Midbrain (tissue), 1 donor: ENCODE measurements around the gene INTS3.
"Not testable (repeated sequence)": the region's sequence is repeated elsewhere in the genome, so short reads cannot be mapped to it uniquely, and the experiment has no call there.

ENCODE experiments used
- DNase-seq: peaks from one replicate; lab custom pipeline; 2025; lab: John Stamatoyannopoulos, UW

The INTS3 gene

DNA sequence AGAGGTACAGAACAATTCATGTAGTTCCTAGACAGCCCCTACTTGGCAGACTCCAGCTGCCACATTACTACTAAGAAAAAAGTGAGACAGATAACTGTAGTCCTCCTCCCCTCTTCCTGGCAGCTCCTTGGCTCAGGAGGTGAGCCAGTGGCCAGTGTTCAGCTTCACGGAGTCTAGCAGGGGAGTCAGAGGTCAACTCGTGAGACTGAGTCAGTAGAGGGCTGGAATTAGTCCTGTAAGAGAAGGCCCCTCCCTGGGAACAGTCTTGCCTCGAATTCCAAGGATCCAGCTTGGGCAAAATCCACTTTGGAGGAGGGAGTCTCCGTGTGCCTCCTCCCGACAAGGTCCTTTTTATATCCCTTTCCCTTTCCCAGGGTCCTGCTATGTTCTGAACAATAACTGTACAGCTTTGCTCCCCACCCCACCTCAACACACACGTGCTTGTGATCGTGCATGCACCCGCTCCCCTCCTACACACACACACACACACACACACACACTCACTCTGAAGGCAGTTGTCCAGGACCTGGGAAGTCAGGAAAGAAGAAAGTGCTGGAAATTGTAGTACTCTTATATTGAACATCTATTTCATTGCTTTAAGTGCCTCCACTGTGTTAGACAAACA lies 24.8 kb downstream of the INTS3 start:
- no peak for DNase-seq

DNA sequence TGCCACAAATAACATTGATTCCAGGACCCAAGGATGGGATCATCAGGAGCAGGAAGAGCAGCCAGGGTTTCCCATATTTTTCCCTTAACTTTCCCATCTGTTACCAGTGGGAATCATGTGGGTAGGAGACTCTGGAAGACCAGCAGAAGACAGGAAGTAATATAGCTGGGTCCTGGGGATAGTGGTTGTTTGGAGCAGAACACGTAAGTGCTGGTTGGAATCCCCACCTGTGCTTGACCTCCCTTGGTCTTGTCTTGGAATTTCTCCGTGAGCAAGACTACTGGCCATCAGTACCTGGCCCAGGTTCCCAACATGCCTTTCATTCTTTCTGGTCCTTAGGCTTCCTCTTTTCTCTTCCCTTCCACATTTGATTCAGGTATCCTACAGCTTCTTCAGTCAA lies 26.4 kb downstream of the INTS3 start:
- no peak for DNase-seq

DNA sequence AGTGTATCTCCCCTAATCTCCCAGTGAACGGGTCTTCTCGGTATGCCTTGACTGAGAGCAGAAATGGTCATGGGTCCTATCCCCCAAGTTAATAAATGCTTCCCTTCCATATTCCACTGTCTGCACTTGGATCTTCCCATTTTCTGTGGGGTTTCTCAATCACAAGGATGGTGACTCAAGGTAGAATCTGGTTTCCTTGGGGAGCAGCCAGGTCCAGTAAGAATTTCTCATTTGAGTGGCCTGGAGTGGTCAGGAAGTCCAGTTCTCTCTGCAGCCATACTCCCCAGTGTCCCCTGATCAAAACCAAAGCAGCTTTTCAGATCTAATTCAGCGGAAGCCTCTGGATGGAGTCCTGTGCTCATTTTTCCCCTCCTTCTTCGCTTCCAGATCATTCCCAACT lies 32.6 kb downstream of the INTS3 start:
- DNase-seq: no peak

DNA sequence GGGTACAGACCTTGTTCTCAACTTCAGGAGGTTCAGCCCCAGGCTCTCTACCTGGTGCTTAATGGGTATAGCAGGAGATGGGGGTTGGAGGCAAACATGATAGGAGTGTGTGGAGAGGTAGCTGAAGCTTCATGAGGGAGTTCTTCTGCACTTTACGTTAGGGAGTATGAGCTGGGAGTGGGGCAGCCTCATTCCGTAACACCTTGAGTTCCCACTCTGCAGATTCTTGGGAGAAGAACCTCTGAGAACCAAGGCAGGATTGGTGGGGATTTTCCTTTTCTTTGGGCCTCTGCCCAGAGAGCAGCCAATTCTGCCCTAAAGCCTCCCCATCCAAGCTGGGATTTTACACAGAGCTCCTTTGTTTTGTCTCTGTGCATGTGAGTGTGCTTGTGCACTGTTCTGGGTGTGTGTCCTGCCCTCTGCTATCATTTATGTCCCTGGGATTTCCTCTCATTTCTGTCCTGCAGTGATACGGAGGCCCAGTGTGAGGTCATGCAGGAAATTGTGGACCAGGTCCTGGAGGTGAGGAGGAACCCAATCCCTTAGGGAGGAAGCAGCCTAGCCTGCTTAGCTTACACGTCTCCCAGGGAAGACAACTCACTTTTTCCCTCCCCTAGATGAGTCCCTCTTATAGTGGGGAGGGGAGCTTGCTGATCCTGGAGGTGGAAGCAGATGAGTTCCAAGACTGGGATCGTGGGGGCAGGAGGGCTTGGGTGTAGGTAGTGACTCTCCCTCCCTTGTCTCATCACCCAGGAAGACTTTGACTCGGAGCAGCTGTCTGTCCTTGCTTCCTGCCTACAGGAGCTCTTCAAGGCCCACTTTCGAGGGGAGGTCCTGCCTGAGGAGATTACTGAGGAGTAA lies 35.7 kb downstream of the INTS3 start:
- peak; percentile 7 for DNase-seq

DNA sequence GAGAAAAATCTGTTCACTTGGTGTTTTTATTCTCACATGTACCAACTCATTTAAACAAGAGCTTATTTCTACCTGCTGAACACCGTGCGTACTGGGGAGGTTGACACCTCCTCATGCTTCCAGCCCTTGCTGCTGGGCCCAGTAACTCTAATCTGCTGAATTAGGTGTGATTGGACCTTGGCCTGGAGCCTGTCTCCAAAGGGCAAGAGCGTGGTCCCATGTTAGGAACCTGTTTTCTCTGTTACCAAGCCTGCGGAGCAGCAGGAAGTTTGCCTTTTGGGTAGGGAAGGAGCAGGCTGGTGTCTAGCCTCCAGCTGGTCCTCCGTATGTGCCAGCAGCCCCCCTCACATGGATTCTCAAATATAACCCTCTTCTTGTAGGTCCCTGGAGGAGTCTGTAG lies 36.5 kb downstream of the INTS3 start:
- DNase-seq: no peak

DNA sequence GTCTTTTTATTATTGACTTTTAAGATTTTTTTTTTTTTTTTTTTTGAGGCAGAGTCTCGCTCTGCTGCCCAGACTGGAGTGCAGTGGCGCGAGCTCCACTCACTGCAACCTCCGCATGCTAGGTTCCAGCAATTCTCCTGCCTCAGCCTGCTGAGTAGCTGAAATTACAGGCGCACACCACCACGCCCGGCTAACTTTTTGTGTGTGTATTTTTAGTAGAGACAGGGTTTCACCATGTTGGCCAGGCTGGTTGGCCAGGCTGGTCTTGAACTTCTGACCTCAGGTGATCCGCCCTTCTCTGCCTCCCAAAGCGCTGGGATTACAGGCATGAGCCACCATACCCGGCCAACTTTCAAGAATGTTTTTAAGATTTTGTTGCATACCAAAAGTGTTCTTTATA lies 38.8 kb downstream of the INTS3 start:
- DNase-seq: not testable (repeated sequence)

DNA sequence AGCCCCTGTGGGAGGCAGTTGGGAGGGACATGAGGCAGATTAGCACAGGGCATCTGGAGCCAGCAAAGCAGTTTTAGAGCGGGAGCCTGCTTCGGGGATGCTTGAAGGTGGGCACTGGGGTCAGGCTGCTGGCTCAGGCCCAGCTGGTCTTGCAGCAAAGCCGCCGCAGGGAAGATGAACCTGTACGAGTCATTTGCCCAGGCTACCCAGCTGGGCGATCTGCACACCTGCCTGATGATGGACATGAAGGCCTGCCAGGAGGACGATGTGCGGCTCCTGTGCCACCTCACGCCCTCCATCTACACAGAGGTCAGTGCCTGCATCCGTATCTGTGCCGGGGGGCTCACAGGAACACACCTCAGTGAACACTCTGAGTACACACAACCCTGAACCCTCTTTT lies 39.7 kb downstream of the INTS3 start:
- no peak for DNase-seq

DNA sequence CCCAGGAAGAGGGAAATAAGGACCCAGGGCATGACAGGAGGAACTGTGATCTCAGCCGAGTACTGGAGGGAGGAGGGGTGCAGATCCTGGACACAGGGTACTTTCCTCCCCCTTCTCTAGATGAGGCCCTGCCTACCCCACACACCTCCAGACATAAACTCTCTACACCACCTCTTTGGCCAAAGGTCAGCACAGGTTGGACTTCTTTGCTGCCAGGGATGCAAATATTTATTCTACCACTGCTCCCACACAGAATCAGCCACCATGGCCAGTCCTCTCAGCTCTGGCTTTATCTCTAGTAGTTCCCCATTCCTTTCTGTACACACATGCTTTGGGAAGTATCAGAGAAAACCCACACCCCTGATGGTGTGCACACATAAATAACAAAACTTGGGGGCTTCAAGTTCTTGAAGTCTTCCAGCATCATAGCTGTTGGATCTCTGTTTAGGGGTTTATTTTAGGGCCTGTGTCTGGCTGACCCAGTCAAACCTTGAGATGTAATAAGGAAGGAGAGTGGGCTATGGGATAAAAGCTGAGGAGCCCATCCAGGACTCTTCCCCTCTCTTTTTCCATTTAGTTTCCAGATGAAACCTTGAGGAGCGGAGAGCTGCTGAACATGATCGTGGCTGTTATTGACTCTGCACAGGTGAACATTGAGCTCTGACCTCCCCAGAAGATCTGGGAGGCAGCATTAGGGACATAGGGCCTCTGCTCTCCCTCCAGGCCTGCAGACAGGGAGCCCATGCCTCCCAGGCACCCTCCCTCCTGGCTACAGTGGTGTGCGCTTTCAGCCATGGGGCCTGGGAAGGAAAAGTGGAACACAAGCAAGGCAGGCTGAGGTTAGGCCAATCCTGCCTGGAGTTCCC lies 40.7 kb downstream of the INTS3 start:
- no peak for DNase-seq

DNA sequence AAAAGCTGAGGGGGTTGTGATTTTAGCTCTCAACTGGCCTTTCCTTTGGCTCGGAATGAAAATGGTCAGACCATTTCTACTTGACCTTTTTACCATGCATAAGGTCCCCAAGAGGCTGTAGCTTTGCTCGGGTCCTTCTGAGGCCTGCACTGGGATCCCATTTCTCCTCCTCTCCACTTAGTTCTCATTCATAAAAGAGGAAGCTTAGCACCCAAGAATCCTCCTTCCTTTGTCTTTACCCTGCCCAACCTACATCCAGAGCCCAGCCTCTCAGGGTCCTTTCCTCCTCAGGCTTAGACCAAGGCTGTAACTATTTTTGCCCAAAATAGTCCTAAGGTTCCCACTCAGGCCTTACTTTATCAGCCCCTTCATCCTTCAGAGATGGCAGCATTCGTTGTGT lies 41.4 kb downstream of the INTS3 start:
- DNase-seq: no peak

DNA sequence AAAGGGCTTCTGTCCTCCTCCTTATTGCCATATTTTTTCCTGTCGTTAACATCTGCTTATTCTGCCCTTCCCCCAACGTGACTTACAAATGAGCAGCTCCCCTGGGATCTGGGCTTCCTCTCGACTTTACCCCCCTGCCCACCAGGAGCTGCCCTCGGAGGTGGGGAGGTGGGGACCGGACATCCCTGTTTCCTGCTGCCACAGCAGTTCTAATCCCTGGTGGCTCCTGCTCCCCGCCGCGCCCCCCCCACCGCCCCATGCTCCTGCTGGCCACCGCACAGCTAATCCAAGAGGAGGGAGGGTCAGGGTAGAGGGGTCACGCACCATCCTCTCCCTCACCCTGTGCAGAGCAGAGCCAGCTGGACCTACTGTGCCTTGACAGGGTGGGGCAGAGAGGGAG lies 42.9 kb downstream of the INTS3 start:
- no peak for DNase-seq

DNA sequence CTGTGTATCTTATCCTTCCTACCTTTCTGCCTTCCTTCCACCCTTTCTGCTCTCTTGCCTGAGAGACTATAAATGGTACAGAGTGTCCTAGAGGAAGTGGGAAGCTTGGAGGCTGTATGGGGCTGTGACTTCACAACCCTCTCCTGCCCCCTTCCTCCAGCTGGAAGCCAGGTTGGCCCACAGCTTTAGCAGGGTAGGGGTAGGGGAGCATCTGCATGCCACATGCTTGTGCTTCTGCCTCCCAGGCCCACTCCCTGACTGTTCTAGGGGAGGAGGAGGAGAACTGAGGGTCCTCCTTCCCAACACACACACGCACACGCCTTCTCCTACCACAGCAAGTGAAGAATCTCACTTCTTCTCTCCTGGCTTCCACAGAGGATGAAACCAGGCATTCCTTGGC lies 43.4 kb downstream of the INTS3 start:
- DNase-seq: no peak

DNA sequence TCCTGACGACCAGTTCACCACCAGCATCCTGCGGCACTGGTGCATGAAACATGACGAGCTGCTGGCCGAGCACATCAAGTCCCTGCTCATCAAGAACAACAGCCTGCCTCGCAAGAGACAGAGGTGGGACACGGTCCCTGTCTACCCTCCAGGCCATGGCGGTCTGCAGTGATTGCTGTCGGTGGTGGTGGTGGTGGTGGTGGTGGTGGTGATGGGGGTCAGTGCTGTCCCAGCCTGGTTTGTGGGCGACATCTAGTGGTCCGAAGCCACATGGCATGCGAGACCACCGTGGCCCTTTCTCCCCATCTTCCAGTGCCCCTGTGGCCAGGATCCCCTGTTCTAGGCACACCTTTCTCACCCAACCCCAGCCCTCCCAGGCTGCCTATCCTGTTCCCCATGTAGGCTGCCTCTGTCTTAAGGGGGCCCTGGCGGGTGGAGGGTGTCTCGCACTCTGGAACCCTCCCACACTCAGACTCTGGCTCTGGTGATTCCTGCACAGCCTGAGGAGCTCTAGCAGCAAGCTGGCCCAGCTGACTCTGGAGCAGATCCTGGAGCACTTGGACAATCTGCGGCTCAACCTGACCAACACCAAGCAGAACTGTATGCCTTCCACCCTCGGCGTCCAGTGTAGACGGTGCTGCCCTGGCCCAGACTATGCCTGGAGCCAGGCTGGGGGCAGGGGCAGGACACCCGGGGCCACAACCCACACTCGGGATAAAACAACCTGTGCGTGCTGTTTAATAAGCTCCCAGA lies 44.2 kb downstream of the INTS3 start:
- DNase-seq: no peak

DNA sequence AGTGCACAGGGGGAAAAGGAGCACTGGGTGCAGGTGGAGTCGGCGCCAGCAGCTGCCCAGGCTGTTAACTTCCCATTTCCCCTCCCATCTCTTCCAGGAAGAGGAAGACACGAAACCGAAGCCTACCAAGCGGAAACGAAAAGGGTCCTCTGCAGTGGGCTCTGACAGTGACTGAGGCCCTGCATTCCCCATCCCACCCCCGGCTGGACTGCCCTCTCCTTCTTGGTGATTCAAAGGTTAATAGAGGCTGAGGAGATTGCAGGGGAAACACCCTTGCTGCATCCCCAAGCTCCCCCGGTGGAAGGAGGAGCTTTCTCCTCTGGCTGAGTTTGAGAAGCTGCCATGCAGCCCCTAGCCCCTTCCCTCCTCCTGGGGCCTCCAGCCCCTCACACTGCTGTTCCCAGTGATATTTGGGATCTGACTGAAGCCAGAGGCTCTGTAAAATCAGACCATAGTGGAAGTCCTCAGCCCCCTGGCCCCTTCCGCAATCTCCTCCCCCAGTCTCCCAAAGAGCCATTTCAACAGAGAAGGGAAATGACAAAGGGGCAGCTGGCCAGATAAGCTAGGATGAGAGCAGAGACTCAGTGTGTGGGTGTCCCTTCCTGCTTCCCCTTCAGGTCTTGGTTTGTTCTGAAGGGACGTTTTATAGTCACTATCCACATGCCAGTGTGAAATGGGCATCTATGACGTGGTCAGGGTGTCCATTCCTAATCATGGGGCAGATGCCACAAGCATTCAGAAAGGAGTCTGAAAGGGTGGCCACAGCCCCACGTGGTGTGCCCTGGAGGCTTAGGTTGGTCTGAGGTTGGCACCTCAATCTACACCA lies 45.5 kb downstream of the INTS3 start:
- no peak for DNase-seq

DNA sequence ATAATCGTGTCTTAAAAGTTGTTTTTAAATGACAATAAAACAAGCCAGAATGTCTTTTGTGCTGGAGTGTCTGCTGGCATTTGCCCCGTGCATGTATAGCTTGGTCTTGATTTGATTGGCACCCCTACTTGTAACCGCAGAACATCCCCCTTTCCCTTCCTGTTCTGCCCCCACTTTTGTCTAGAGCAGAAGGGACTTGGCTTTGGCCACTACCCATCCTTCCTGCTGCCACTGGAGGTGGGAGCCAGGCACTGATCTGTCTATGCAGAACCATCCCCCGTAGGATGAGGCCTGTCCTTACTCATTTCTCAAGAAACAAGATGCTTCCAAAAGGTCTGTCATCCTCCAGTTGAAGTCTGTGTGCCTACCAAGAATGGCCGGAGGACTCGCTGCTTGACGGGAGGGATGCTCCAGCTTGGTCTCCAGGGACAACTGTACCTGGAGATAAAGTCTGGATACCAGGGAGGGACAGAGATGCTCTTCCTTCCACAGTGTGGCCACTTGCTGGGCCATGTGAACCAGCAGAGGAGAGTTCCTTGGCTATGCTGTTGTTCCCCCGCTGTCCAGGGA lies 46.3 kb downstream of the INTS3 start:
- DNase-seq: no peak

DNA sequence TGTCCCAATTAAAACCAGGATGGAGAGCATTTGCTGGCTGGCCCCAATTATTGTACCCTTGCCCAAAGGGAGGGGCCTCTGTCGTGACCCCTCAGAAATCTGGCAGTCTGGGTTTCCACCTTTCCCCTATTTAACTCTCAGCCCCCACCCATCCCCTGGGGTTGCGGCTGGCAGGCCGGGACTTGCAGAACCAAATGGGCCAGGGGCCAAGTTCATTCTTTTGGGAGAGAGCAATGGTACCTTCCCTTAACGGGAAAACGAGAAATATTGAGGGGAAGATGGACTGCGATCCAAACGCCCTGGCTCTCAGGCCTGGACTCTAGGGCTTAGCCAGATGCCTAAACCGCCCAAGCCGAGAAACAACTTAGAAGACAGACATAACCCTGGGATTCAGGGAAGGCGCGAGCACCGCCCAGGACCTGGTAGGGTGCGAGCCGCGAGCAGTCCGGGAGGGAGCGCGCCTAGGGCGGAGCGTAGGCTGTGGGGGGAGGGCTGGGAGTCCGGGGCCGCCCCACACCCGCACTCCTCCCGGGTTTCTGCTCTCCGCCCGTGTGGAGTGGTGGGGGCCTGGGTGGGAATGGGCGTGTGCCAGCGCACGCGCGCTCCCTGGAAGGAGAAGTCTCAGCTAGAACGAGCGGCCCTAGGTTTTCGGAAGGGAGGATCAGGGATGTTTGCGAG lies 47.1 kb downstream of the INTS3 start, which contains the start of gene SLC27A3:
Gene SLC27A3 (plus strand): TSS at position 628 of the 678 bp plus-strand sequence. CDS start 91 bp downstream, outside the sequence.
- peak; percentile 62 for DNase-seq

DNA sequence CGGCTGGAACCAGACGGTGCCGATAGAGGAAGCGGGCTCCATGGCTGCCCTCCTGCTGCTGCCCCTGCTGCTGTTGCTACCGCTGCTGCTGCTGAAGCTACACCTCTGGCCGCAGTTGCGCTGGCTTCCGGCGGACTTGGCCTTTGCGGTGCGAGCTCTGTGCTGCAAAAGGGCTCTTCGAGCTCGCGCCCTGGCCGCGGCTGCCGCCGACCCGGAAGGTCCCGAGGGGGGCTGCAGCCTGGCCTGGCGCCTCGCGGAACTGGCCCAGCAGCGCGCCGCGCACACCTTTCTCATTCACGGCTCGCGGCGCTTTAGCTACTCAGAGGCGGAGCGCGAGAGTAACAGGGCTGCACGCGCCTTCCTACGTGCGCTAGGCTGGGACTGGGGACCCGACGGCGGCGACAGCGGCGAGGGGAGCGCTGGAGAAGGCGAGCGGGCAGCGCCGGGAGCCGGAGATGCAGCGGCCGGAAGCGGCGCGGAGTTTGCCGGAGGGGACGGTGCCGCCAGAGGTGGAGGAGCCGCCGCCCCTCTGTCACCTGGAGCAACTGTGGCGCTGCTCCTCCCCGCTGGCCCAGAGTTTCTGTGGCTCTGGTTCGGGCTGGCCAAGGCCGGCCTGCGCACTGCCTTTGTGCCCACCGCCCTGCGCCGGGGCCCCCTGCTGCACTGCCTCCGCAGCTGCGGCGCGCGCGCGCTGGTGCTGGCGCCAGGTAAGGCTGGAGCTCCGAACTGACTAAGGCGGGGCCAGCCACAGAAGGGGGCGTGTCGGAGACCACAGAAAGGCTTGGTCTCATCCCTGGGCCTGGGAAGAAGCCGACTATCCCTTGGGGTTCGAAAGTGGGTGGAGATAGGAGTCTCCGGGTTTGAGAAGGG lies 47.8 kb downstream of the INTS3 start:
- peak; percentile 20 for DNase-seq

DNA sequence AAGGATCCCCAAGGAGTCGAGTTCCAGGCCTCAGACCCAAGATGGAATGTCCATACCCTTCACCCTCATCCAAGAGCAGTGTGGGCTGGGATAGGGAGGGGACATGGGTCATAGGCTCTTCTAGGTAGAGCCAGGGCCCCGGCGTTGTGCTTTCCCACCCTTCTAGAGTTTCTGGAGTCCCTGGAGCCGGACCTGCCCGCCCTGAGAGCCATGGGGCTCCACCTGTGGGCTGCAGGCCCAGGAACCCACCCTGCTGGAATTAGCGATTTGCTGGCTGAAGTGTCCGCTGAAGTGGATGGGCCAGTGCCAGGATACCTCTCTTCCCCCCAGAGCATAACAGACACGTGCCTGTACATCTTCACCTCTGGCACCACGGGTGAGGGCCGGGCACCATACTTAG lies 48.5 kb downstream of the INTS3 start:
- DNase-seq: no peak

DNA sequence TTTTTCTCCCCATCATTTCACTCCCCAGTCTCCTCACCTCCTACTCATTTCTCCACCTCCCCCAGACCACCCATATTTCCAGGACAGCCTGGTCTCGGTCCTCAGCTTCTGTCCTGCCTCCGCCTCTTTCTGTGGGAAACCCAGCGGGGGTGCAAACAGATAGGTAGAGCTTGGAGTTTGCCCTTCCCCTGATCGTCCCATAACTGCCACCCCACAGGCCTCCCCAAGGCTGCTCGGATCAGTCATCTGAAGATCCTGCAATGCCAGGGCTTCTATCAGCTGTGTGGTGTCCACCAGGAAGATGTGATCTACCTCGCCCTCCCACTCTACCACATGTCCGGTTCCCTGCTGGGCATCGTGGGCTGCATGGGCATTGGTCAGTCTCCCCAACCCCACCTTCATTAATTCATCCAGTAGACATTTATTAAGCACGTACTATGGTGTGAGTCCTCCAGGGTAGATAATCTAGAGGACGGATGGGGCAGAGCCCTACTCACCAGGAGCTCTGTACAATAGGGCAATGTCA lies 49.1 kb downstream of the INTS3 start:
- no peak for DNase-seq

DNA sequence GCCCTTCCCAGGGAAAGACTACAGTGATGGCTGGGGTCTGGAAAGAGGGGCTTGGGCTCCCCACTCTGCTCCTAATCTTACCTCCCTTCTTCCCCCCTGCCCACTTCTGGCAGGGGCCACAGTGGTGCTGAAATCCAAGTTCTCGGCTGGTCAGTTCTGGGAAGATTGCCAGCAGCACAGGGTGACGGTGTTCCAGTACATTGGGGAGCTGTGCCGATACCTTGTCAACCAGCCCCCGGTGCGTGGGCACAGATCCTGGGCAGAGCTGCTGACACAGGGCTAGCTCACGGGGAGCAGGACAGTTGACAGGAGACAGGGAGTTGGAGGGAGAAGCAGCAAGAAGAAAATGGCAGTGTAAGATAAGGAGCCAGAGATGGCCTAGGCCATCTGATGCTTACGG lies 49.8 kb downstream of the INTS3 start:
- DNase-seq: peak; percentile 56
